Endothelial cell of umbilical vein (primary cell): ENCODE results near the gene DGCR8. TPM values are rescaled to one million over a fixed set of nuclear protein-coding genes. Genes with fewer than 3 reads are reported as not detected.

Experiments used
- BruUV-seq: library from RNA; stranded (reverse); fragments of 400-500 nt; replicated peaks from 2 replicates; lab custom pipeline; 2021; lab: Mats Ljungman, UMichigan
- CTCF ChIA-PET: fragments of 300-600, 350-600 bp; sonication (Branson Sonifier 250); formaldehyde crosslinking; loops from one replicate; lab custom pipeline; 2021; ENCODE audit warnings: antibody characterized with exemption, inconsistent platforms; lab: Charles Lee
- POLR2A ChIA-PET: fragments of 300-600, 350-600 bp; sonication (Branson Sonifier 250); formaldehyde crosslinking; loops from one replicate; lab custom pipeline; 2021; ENCODE audit warnings: antibody characterized with exemption, inconsistent platforms; lab: Charles Lee
- DNase-seq: peaks from one replicate; pipeline ENCODE4 v3.0.0-alpha.2; 2011; ENCODE audit warnings: low read depth, low spot score
- FAIRE-seq: peaks from 2 replicates; lab custom pipeline; 2011; peaks lifted over from hg19 to GRCh38; lab: Jason Lieb, UNC
- H2AFZ ChIP-seq: 2 replicates; pipeline ENCODE4 v1.6.0; 2012; ENCODE audit warnings: low read depth, low read length, control low read depth, inconsistent platforms
- H3K27ac ChIP-seq: 2 replicates; pipeline ENCODE4 v1.5.1; 2011; ENCODE audit warnings: low read depth, mild to moderate bottlenecking, control low read depth, low read length, moderate library complexity; ENCODE audit not compliant: insufficient read depth
- H3K27me3 ChIP-seq, 2 experiments: 2 replicates each; pipeline versions ENCODE4 v1.6.0 to v1.6.1; 2011; ENCODE audit warnings: low read length in 2 of 2, mixed read lengths in 1 of 2; ENCODE audit not compliant: control insufficient read depth in 2 of 2, insufficient read depth in 2 of 2
- H3K36me3 ChIP-seq, 2 experiments: 2 replicates in 1 of 2; 3 replicates in 1 of 2; pipeline ENCODE4 v1.5.1; 2011; ENCODE audit warnings: low read length in 2 of 2, mild to moderate bottlenecking in 1 of 2, moderate library complexity in 1 of 2; ENCODE audit not compliant: control insufficient read depth in 2 of 2, insufficient read depth in 2 of 2; ENCODE audit errors: extremely low read depth in 1 of 2
- H3K4me1 ChIP-seq: 3 replicates; pipeline ENCODE4 v1.5.1; 2011; ENCODE audit warnings: mild to moderate bottlenecking, low read length; ENCODE audit not compliant: control insufficient read depth, insufficient read depth; ENCODE audit errors: extremely low read depth
- H3K4me2 ChIP-seq: 2 replicates; pipeline ENCODE4 v1.6.1; 2011; ENCODE audit warnings: low read length, control low read depth, mixed read lengths; ENCODE audit not compliant: insufficient read depth
- H3K4me3 ChIP-seq, 3 experiments: fragments of 200-600 bp in 1 of 3; sonication (generic), shearing (Covaris generic) in 1 of 3; replicated peaks in 1 of 3; 2 replicates each; pipeline ENCODE4 v1.5.1; 2011 to 2016; ENCODE audit warnings: control low read depth in 3 of 3, low read length in 3 of 3, mild to moderate bottlenecking in 2 of 3, inconsistent platforms in 1 of 3, low read depth in 1 of 3, moderate library complexity in 1 of 3; ENCODE audit not compliant: insufficient read depth in 1 of 3
- H3K79me2 ChIP-seq: 2 replicates; pipeline ENCODE4 v1.6.0; 2012; ENCODE audit warnings: low read length, inconsistent platforms; ENCODE audit not compliant: control insufficient read depth, insufficient read depth
- H3K9ac ChIP-seq: replicated peaks from 2 replicates; pipeline ENCODE3; 2011; ENCODE audit warnings: low read length, control low read depth; ENCODE audit not compliant: insufficient read depth; ENCODE audit errors: extremely low read depth
- H3K9me1 ChIP-seq: replicated peaks from 3 replicates; pipeline ENCODE4 v1.6.0; 2011; ENCODE audit warnings: mild to moderate bottlenecking, low read length; ENCODE audit not compliant: control insufficient read depth, insufficient read depth; ENCODE audit errors: extremely low read depth
- H3K9me3 ChIP-seq: replicated peaks from 2 replicates; pipeline ENCODE4 v1.5.1; 2012; ENCODE audit warnings: low read length, inconsistent platforms; ENCODE audit not compliant: control insufficient read depth, insufficient read depth
- H4K20me1 ChIP-seq: replicated peaks from 2 replicates; pipeline ENCODE3; 2011; ENCODE audit warnings: mild to moderate bottlenecking, low read length; ENCODE audit not compliant: control insufficient read depth, insufficient read depth; ENCODE audit errors: extremely low read depth
- EZH2 ChIP-seq: IDR thresholded peaks from 2 replicates; pipeline ENCODE4 v1.6.1; 2012; ENCODE audit warnings: borderline replicate concordance, low read depth, mild to moderate bottlenecking, moderate library complexity, low read length, inconsistent platforms; ENCODE audit not compliant: severe bottlenecking
- FOS ChIP-seq: IDR thresholded peaks from 2 replicates; pipeline ENCODE4 v1.6.1; 2011; ENCODE audit warnings: mild to moderate bottlenecking, low read length, moderate library complexity, borderline replicate concordance; ENCODE audit not compliant: insufficient read depth
- GATA2 ChIP-seq: IDR thresholded peaks from 2 replicates; pipeline ENCODE4 v1.7.0; 2011; ENCODE audit warnings: low read depth, mild to moderate bottlenecking, moderate library complexity, mixed read lengths, low read length; ENCODE audit not compliant: insufficient read length, insufficient read depth
- JUN ChIP-seq: IDR thresholded peaks from 2 replicates; pipeline ENCODE4 v1.6.1; 2011; ENCODE audit warnings: borderline replicate concordance, low read depth; ENCODE audit not compliant: insufficient read length, insufficient read depth
- MAX ChIP-seq: IDR thresholded peaks from 2 replicates; pipeline ENCODE4 v1.6.1; 2011; ENCODE audit not compliant: insufficient read depth, insufficient read length
- MYC ChIP-seq: IDR thresholded peaks from one replicate; pipeline ENCODE4 v1.6.1; 2011; ENCODE audit warnings: mild to moderate bottlenecking, low read depth, low read length
- POLR2A ChIP-seq: IDR thresholded peaks from 2 replicates; pipeline ENCODE4 v1.6.1; 2012; ENCODE audit warnings: low read depth, mild to moderate bottlenecking, control low read depth, low read length
- POLR2AphosphoS5 ChIP-seq: IDR thresholded peaks from 2 replicates; pipeline ENCODE4 v1.6.1; 2012; ENCODE audit warnings: low read depth, mild to moderate bottlenecking, control low read depth, low read length, moderate library complexity; ENCODE audit not compliant: insufficient read depth
- dilution Hi-C: fragments of 300-500 bp; cut with MboI; formaldehyde crosslinking; loops from one replicate; pipeline ENCODE4 v1.15.0; 2019; ENCODE audit warnings: low sequenced_read_pairs; ENCODE audit not compliant: extremely low pct_ligation_motif_present
- intact Hi-C: fragments of 100-400 bp; cut with micrococcal nuclease; formaldehyde crosslinking; loops from one replicate; pipeline ENCODE4 v1.10.0; 2022
- polyA plus RNA-seq, 4 experiments: library from polyadenylated mRNA; depleted of rRNA in 3 of 4; stranded (reverse) in 3 of 4; unstranded in 1 of 4; fragments of >200 nt; gene quantifications; 2 replicates each; pipeline versions ENCODE4 v1.2.1 to v1.2.3, GENCODE V29; 2011 to 2012; ENCODE audit warnings: missing spikeins in 1 of 4
- total RNA-seq: library from RNA; stranded (reverse); gene quantifications from 2 replicates; pipeline ENCODE4 v1.2.3, GENCODE V29; 2021
- TF ChIP-seq, protein P1 (sequence below), 2 donors: IDR thresholded peaks; 1 replicate in 1 of 2; 2 replicates in 1 of 2; pipeline ENCODE4 v1.5.1; 2011; ENCODE audit warnings: low read length in 2 of 2, mild to moderate bottlenecking in 2 of 2, moderate library complexity in 2 of 2, control low read depth in 1 of 2, inconsistent platforms in 1 of 2, low read depth in 1 of 2; ENCODE audit not compliant: insufficient read depth in 1 of 2; ENCODE audit errors: extremely low read depth in 1 of 2

The DGCR8 gene
- total and polyA plus RNA-seq, 2 donors (not counting 3 experiments of a cell fraction or from before 2014, with no cell fraction given): 32.7 to 64.2 TPM

DNA sequence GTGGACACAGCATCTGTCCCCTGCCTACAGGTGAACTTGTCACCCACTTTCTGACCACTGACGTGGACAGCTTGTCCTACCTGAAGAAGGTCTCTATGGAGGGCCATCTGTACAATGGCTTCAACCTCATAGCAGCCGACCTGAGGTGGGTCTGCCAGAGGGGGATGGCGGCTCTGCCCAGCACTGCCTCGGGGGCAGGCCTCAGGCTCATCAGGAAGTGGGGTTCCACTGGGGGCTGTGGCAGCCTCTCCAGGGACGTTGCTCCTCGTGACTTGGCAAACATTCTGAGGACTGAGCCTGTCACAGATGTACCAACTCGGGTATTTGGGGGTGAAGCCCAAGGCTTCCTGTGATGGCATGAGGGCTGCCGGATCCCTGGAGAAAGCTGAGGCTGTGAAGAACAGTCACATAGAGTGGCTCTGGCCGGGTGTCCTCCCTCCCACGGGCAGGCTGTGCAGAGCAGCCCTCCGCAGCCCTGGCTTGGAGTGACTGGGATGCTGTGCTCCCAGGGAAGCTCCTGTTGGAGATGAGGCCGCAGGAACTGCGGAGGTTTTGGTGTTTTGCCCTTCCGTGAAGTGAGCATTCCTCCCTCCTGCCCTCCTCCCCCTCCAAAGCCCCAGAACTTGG, 26.5 kb upstream of the DGCR8 start:
- H3K9me3 ChIP-seq: no peaks in the 10 kb centered on the region
- H3K4me3 ChIP-seq: no peak overlapping the region
- peaks cover 0 to 32% of the 10 kb centered on the region in 2 experiments for H3K36me3 ChIP-seq
- no peak overlapping the region for H3K9ac ChIP-seq
- no TSS peak for BruUV-seq
- TF ChIP-seq MAX (no peak), POLR2AphosphoS5 (no peak), EZH2 (no peak), FOS (no peak), GATA2 (no peak), POLR2A (no peak), JUN (no peak), MYC (no peak)
- TF ChIP-seq, protein P1, sequence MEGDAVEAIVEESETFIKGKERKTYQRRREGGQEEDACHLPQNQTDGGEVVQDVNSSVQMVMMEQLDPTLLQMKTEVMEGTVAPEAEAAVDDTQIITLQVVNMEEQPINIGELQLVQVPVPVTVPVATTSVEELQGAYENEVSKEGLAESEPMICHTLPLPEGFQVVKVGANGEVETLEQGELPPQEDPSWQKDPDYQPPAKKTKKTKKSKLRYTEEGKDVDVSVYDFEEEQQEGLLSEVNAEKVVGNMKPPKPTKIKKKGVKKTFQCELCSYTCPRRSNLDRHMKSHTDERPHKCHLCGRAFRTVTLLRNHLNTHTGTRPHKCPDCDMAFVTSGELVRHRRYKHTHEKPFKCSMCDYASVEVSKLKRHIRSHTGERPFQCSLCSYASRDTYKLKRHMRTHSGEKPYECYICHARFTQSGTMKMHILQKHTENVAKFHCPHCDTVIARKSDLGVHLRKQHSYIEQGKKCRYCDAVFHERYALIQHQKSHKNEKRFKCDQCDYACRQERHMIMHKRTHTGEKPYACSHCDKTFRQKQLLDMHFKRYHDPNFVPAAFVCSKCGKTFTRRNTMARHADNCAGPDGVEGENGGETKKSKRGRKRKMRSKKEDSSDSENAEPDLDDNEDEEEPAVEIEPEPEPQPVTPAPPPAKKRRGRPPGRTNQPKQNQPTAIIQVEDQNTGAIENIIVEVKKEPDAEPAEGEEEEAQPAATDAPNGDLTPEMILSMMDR (IDR thresholded peaks at IDR 0.05; ENCODE audit: extremely low read depth in 1 of 2, insufficient read depth in 1 of 2, low read depth in 1 of 2, low read length in 2 of 2): no peak
- no peak for FAIRE-seq
- no peaks in the 10 kb centered on the region for H4K20me1 ChIP-seq
- no peaks in the 10 kb centered on the region for H3K9me1 ChIP-seq
- H2AFZ ChIP-seq: no peak overlapping the region
- H3K4me1 ChIP-seq: no peaks in the 10 kb centered on the region
- intact Hi-C loops (no loop called here), dilution Hi-C loops (no loop called here)
- DNase-seq: no peak
- POLR2A ChIA-PET: no interaction called here
- no peaks in the 10 kb centered on the region for H3K79me2 ChIP-seq
- no peak overlapping the region for H3K27ac ChIP-seq
- H3K27me3 ChIP-seq: no peaks in the 10 kb centered on the region
- CTCF ChIA-PET: no interaction called here
- no peak overlapping the region for H3K4me2 ChIP-seq
